ENCODE measurements around the gene MAFF. TPM values are rescaled to one million over a fixed set of nuclear protein-coding genes. Genes with fewer than 3 reads are reported as not detected.
"Not testable (repeated sequence)": the region's sequence is repeated elsewhere in the genome, so short reads cannot be mapped to it uniquely, and the experiment has no call there.

The MAFF gene
- total RNA-seq, 2 donors from 2014 or later = 4.7 to 5.5 TPM

DNA sequence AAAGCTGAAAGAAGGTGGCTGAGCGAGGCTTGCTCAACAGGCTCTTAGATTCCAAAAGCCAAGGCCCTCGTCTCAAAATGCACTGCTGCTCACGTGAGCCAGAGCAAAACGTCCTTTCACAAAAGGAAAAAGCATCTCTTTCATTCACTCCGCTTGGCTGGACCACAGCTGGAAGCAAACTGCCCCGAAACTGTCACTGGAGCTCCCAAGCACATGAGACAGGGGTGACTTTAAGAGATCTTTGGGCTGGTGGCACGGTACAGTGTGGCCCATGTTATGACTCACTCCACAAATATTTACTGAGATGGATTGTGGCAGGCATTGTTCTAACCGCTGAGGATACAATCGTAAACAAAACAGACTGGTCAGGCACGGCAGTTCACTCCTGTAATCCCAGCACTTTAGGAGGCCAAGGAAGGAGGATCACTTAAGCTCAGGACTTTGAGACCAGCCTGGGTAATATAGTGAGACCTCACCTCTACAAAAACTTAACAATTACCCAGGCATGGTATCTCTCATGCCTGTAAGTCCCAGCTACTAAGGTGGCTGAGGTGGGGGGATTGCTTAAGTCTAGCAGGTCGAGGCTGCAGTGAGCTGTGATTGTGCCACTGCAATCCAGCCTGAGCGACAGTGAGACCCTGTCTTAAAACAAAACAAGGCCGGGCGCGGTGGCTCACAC, 23.7 kb upstream of the MAFF start:
- Mint-ChIP-seq H3K9me3 (no peaks in the 10 kb centered on the region), H3K4me1 (peaks cover 31% of the 10 kb centered on the region), H3K36me3 (ENCODE audit: low read depth) (peaks cover 6% of the 10 kb centered on the region), H3K4me3 (no peak overlapping the region), H3K27me3 (ENCODE audit: insufficient read depth) (no peaks in the 10 kb centered on the region), H3K27ac (peak overlapping the region; percentile 88)
- Histone ChIP-seq H3K27me3 (ENCODE audit: control insufficient read depth, insufficient read depth, low read length, poor library complexity, severe bottlenecking) (no peaks in the 10 kb centered on the region), H3K36me3 (ENCODE audit: control insufficient read depth, insufficient read depth, low read length) (no peaks in the 10 kb centered on the region), H3K4me1 (ENCODE audit: control insufficient read depth, insufficient read depth, low read length) (peaks cover 8% of the 10 kb centered on the region), H3K27ac (ENCODE audit: low read depth, low read length) (peak overlapping the region; percentile 65), H3K4me3 (ENCODE audit: low read length) (no peak overlapping the region), H3K9ac (ENCODE audit: extremely low read depth, low read length, poor library complexity, severe bottlenecking) (no peak overlapping the region), H3K9me3 (ENCODE audit: control insufficient read depth, low read length) (no peaks in the 10 kb centered on the region)
- WGBS, 2 experiments (ENCODE audit: insufficient coverage in 1 of 2, insufficient read length in 1 of 2) = 59 to 72% methylated on average over 14 to 15 of the region's 15 CpGs
- TF ChIP-seq, protein P1, sequence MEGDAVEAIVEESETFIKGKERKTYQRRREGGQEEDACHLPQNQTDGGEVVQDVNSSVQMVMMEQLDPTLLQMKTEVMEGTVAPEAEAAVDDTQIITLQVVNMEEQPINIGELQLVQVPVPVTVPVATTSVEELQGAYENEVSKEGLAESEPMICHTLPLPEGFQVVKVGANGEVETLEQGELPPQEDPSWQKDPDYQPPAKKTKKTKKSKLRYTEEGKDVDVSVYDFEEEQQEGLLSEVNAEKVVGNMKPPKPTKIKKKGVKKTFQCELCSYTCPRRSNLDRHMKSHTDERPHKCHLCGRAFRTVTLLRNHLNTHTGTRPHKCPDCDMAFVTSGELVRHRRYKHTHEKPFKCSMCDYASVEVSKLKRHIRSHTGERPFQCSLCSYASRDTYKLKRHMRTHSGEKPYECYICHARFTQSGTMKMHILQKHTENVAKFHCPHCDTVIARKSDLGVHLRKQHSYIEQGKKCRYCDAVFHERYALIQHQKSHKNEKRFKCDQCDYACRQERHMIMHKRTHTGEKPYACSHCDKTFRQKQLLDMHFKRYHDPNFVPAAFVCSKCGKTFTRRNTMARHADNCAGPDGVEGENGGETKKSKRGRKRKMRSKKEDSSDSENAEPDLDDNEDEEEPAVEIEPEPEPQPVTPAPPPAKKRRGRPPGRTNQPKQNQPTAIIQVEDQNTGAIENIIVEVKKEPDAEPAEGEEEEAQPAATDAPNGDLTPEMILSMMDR (conservative IDR thresholded peaks at IDR 0.05) = no peak
- peak; percentile 75 for DNase-seq

DNA sequence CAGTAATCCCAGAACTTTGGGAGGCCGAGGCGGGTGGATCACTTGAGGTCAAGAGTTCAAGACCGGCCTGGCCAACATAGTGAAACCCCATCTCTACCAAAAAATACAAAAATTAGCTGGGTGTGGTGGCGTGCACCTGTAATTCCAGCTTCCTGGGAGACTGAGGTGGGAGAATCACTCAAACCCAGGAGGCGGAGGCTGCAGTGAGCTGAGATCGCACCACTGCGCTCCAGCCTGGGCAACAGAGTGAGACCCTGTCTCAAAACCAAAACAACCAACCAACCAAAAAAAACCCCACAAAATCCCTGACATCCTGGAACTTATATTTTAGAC, 23.2 kb upstream of the MAFF start:
- not testable (repeated sequence) for DNase-seq; H3K4me3 ChIP-seq (ENCODE audit: low read length); H3K36me3 ChIP-seq (ENCODE audit: control insufficient read depth, insufficient read depth, low read length); H3K36me3 Mint-ChIP-seq (ENCODE audit: low read depth); H3K27me3 ChIP-seq (ENCODE audit: control insufficient read depth, insufficient read depth, low read length, poor library complexity, severe bottlenecking); H3K27me3 Mint-ChIP-seq (ENCODE audit: insufficient read depth); H3K9me3 ChIP-seq (ENCODE audit: control insufficient read depth, low read length); H3K4me3 Mint-ChIP-seq; H3K9me3 Mint-ChIP-seq; H3K9ac ChIP-seq (ENCODE audit: extremely low read depth, low read length, poor library complexity, severe bottlenecking); H3K4me1 ChIP-seq (ENCODE audit: control insufficient read depth, insufficient read depth, low read length); H3K27ac ChIP-seq (ENCODE audit: low read depth, low read length); H3K27ac Mint-ChIP-seq
- WGBS, 2 experiments (ENCODE audit: insufficient coverage in 1 of 2, insufficient read length in 1 of 2) = 96 to 100% methylated on average over 4 to 7 of the region's 7 CpGs
- peaks cover 30% of the 10 kb centered on the region for H3K4me1 Mint-ChIP-seq

DNA sequence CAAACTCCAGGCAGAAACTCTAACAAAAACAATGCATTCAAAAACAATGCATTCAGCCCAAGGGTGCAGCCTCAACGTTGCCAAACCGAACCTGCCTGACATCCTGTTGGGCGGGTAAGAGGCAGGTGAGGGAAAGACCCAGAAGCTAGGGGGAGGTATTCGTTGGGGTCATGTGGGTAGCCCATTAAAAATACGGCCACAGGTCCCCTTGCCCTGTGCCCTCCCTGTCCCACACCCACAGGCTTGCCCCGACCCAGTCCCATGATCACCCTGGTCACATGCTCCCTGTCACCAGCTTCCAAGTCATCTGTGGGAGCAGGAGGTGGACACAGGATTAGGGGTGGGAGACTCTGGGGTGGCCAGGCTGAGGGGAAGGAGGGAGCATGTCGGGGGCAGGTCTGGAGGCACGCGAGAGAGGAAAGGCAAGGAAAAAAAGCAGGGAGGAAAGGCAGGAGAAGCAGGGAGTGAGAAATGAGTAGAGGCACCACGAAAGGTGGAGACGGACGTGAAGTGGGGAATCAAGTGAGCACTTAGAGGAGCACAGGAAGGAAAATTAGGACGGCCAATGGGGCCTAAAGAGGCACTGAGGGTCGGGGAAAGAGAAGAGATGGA, 20.8 kb upstream of the MAFF start:
- peak; percentile 71 for DNase-seq
- 49 to 55% methylated on average over 10 to 14 of the region's 14 CpGs for WGBS, 2 experiments (ENCODE audit: insufficient coverage in 1 of 2, insufficient read length in 1 of 2)
- H3K9me3 ChIP-seq (ENCODE audit: control insufficient read depth, low read length) = no peaks in the 10 kb centered on the region
- Mint-ChIP-seq H3K4me3 (peak overlapping the region; percentile 90), H3K36me3 (ENCODE audit: low read depth) (peaks cover 6% of the 10 kb centered on the region), H3K4me1 (peaks cover 34% of the 10 kb centered on the region), H3K27ac (peak overlapping the region; percentile 99), H3K27me3 (ENCODE audit: insufficient read depth) (no peaks in the 10 kb centered on the region), H3K9me3 (no peaks in the 10 kb centered on the region)
- TF ChIP-seq, protein P1 (conservative IDR thresholded peaks at IDR 0.05) = no peak
- H3K36me3 ChIP-seq (ENCODE audit: control insufficient read depth, insufficient read depth, low read length) = no peaks in the 10 kb centered on the region
- H3K27ac ChIP-seq (ENCODE audit: low read depth, low read length) = peak overlapping the region; percentile 85
- peak overlapping the region; percentile 92 for H3K4me3 ChIP-seq (ENCODE audit: low read length)
- H3K9ac ChIP-seq (ENCODE audit: extremely low read depth, low read length, poor library complexity, severe bottlenecking) = peak overlapping the region; percentile 91
- peaks cover 8% of the 10 kb centered on the region for H3K4me1 ChIP-seq (ENCODE audit: control insufficient read depth, insufficient read depth, low read length)
- H3K27me3 ChIP-seq (ENCODE audit: control insufficient read depth, insufficient read depth, low read length, poor library complexity, severe bottlenecking) = no peaks in the 10 kb centered on the region

Measured in endodermal cell (in vitro differentiated cells).